ENCODE data around the gene SERPINB10.

Gene SERPINB10

GRCh38 chr18:63907664-63908063, at the start of gene SERPINB10:
Gene SERPINB10, plus strand, starts transcription at chr18:63907958. Its CDS starts 7,553 bp downstream, at chr18:63915511.
- Histone ChIP-seq H3K27me3 (no peaks in the 10 kb centered on the region), H3K36me3 (no peaks in the 10 kb centered on the region), H3K9me3 (no peaks in the 10 kb centered on the region), H3K4me3 (no peak within 1 kb of the TSS), H3K4me1 (no peaks in the 10 kb centered on the region), H3K27ac (no peak within 1 kb of the TSS)
- intact Hi-C loops (cut with DNase I; ENCODE audit: low total_unique reads) = no loop called here
- DNase-seq = no peak
- TF ChIP-seq CTCF (IDR thresholded peaks at IDR 0.05) = no peak

- no peaks in the 10 kb centered on the region for H3K4me1 ChIP-seq
- H3K27ac ChIP-seq = no peak overlapping the region
- no peak overlapping the region for H3K4me3 ChIP-seq
- no peaks in the 10 kb centered on the region for H3K36me3 ChIP-seq
- DNase-seq = no peak
- TF ChIP-seq CTCF (IDR thresholded peaks at IDR 0.05) = no peak
- intact Hi-C loops (cut with DNase I; ENCODE audit: low total_unique reads) = no loop called here
- H3K9me3 ChIP-seq = peaks cover 0 to 6% (median 0%) of the 10 kb centered on the region in 3 donors
- H3K27me3 ChIP-seq = no peaks in the 10 kb centered on the region
Observed at GRCh38 chr18:63858456-63858855, 49.3 kb upstream of the SERPINB10 start.

GRCh38 chr18:63859781-63860475, 47.8 kb upstream of the SERPINB10 start:
- Histone ChIP-seq H3K27me3 (no peaks in the 10 kb centered on the region), H3K4me3 (no peak overlapping the region), H3K27ac (no peak overlapping the region), H3K36me3 (no peaks in the 10 kb centered on the region), H3K4me1 (no peaks in the 10 kb centered on the region), H3K9me3 (peaks cover 0 to 2% (median 0%) of the 10 kb centered on the region in 3 donors)
- no peak for TF ChIP-seq CTCF (IDR thresholded peaks at IDR 0.05)
- no peak for DNase-seq
- intact Hi-C loops (cut with DNase I; ENCODE audit: low total_unique reads) = no loop called here

GRCh38 chr18:63860531-63860930, 47.2 kb upstream of the SERPINB10 start:
- H3K4me1 ChIP-seq = no peaks in the 10 kb centered on the region
- intact Hi-C loops (cut with DNase I; ENCODE audit: low total_unique reads) = no loop called here
- DNase-seq = no peak
- no peak overlapping the region for H3K27ac ChIP-seq
- no peaks in the 10 kb centered on the region for H3K27me3 ChIP-seq
- no peak for TF ChIP-seq CTCF (IDR thresholded peaks at IDR 0.05)
- no peaks in the 10 kb centered on the region for H3K9me3 ChIP-seq
- H3K4me3 ChIP-seq = no peak overlapping the region
- H3K36me3 ChIP-seq = no peaks in the 10 kb centered on the region

GRCh38 chr18:63867368-63868125, 40.2 kb upstream of the SERPINB10 start:
- H3K9me3 ChIP-seq = no peaks in the 10 kb centered on the region
- TF ChIP-seq CTCF (IDR thresholded peaks at IDR 0.05) = no peak
- DNase-seq = no peak
- H3K4me3 ChIP-seq = no peak overlapping the region
- intact Hi-C loops (cut with DNase I; ENCODE audit: low total_unique reads) = no loop called here
- no peaks in the 10 kb centered on the region for H3K27me3 ChIP-seq
- no peak overlapping the region for H3K27ac ChIP-seq
- H3K36me3 ChIP-seq = no peaks in the 10 kb centered on the region
- H3K4me1 ChIP-seq = no peaks in the 10 kb centered on the region
